Measurements from ENCODE around the gene RAPGEF4. TPM values are rescaled to one million over a fixed set of nuclear protein-coding genes. Genes with fewer than 3 reads are reported as not detected.

Gene RAPGEF4
- total RNA-seq, 1 experiment from 2014 or later, result 2.2 TPM

DNA sequence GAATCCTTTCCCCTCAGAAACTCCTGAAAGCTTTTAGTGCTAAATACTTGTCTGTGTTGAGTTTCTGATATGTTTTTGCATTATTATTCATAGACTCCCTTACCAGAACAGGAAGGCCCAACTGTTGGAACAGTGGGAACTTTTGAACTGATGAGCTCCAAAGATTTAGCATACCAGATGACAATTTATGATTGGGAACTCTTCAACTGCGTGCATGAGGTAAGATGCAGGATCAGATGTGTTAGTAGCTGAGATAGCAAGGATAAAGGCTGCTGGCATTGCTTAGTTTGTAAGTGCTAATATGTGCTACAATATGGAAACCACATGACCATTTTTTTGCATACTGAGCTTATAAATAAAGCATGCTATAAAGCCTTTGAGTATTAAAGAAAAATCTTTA is 290.8 kb downstream of the RAPGEF4 start:
- H3K4me3 Mint-ChIP-seq, result no peak overlapping the region
- H3K27ac Mint-ChIP-seq, result no peak overlapping the region
- no peak for ATAC-seq
- H3K27me3 Mint-ChIP-seq (ENCODE audit: low read depth), result no peaks in the 10 kb centered on the region
- CTCF ChIA-PET, result interaction anchor here (0.9 to 2.2 kb wide), 10 partner anchors 20 to 586 kb away, joined by 3 to 23 read pairs (median 8); no protein-coding TSS in a partner anchor
- DNase-seq (ENCODE audit: low spot score), result no peak
- TF ChIP-seq E2F5 (CRISPR knock-in tag; IDR thresholded peaks at IDR 0.05), result no peak
- no peak for TF ChIP-seq USF1 (CRISPR knock-in tag; IDR thresholded peaks at IDR 0.05)
- TF ChIP-seq, protein P1, sequence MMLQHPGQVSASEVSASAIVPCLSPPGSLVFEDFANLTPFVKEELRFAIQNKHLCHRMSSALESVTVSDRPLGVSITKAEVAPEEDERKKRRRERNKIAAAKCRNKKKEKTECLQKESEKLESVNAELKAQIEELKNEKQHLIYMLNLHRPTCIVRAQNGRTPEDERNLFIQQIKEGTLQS (CRISPR knock-in tag; conservative IDR thresholded peaks at IDR 0.05), result no peak
- TF ChIP-seq, protein P2, sequence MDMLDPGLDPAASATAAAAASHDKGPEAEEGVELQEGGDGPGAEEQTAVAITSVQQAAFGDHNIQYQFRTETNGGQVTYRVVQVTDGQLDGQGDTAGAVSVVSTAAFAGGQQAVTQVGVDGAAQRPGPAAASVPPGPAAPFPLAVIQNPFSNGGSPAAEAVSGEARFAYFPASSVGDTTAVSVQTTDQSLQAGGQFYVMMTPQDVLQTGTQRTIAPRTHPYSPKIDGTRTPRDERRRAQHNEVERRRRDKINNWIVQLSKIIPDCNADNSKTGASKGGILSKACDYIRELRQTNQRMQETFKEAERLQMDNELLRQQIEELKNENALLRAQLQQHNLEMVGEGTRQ (CRISPR knock-in tag; IDR thresholded peaks at IDR 0.05), result no peak
- TF ChIP-seq, protein P3, sequence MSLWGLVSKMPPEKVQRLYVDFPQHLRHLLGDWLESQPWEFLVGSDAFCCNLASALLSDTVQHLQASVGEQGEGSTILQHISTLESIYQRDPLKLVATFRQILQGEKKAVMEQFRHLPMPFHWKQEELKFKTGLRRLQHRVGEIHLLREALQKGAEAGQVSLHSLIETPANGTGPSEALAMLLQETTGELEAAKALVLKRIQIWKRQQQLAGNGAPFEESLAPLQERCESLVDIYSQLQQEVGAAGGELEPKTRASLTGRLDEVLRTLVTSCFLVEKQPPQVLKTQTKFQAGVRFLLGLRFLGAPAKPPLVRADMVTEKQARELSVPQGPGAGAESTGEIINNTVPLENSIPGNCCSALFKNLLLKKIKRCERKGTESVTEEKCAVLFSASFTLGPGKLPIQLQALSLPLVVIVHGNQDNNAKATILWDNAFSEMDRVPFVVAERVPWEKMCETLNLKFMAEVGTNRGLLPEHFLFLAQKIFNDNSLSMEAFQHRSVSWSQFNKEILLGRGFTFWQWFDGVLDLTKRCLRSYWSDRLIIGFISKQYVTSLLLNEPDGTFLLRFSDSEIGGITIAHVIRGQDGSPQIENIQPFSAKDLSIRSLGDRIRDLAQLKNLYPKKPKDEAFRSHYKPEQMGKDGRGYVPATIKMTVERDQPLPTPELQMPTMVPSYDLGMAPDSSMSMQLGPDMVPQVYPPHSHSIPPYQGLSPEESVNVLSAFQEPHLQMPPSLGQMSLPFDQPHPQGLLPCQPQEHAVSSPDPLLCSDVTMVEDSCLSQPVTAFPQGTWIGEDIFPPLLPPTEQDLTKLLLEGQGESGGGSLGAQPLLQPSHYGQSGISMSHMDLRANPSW (CRISPR knock-in tag; conservative IDR thresholded peaks at IDR 0.05; ENCODE audit: low read depth), result no peak
- no peak for TF ChIP-seq E2F4 (CRISPR knock-in tag; IDR thresholded peaks at IDR 0.05; ENCODE audit: borderline replicate concordance, low read depth)
- TF ChIP-seq ELF4 (CRISPR knock-in tag; IDR thresholded peaks at IDR 0.05; ENCODE audit: low read depth), result no peak
- TF ChIP-seq, protein P4, sequence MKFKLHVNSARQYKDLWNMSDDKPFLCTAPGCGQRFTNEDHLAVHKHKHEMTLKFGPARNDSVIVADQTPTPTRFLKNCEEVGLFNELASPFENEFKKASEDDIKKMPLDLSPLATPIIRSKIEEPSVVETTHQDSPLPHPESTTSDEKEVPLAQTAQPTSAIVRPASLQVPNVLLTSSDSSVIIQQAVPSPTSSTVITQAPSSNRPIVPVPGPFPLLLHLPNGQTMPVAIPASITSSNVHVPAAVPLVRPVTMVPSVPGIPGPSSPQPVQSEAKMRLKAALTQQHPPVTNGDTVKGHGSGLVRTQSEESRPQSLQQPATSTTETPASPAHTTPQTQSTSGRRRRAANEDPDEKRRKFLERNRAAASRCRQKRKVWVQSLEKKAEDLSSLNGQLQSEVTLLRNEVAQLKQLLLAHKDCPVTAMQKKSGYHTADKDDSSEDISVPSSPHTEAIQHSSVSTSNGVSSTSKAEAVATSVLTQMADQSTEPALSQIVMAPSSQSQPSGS (CRISPR knock-in tag; IDR thresholded peaks at IDR 0.05; ENCODE audit: borderline replicate concordance, low read depth), result no peak
- TF ChIP-seq KAT7 (CRISPR knock-in tag; IDR thresholded peaks at IDR 0.05; ENCODE audit: borderline replicate concordance), result no peak
- TF ChIP-seq ZNF396 (CRISPR knock-in tag; IDR thresholded peaks at IDR 0.05; ENCODE audit: borderline replicate concordance), result no peak
- TF ChIP-seq, protein P5, sequence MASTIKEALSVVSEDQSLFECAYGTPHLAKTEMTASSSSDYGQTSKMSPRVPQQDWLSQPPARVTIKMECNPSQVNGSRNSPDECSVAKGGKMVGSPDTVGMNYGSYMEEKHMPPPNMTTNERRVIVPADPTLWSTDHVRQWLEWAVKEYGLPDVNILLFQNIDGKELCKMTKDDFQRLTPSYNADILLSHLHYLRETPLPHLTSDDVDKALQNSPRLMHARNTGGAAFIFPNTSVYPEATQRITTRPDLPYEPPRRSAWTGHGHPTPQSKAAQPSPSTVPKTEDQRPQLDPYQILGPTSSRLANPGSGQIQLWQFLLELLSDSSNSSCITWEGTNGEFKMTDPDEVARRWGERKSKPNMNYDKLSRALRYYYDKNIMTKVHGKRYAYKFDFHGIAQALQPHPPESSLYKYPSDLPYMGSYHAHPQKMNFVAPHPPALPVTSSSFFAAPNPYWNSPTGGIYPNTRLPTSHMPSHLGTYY (CRISPR knock-in tag; IDR thresholded peaks at IDR 0.05), result no peak
- no peak for TF ChIP-seq TEAD1 (CRISPR knock-in tag; IDR thresholded peaks at IDR 0.05)
- no peak for TF ChIP-seq NFATC4 (CRISPR knock-in tag; IDR thresholded peaks at IDR 0.05)
- TF ChIP-seq, protein P6, sequence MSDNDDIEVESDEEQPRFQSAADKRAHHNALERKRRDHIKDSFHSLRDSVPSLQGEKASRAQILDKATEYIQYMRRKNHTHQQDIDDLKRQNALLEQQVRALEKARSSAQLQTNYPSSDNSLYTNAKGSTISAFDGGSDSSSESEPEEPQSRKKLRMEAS (CRISPR knock-in tag; IDR thresholded peaks at IDR 0.05), result no peak
- TF ChIP-seq, protein P7, sequence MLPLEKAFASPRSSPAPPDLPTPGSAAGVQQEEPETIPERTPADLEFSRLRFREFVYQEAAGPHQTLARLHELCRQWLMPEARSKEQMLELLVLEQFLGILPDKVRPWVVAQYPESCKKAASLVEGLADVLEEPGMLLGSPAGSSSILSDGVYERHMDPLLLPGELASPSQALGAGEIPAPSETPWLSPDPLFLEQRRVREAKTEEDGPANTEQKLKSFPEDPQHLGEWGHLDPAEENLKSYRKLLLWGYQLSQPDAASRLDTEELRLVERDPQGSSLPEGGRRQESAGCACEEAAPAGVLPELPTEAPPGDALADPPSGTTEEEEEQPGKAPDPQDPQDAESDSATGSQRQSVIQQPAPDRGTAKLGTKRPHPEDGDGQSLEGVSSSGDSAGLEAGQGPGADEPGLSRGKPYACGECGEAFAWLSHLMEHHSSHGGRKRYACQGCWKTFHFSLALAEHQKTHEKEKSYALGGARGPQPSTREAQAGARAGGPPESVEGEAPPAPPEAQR (CRISPR knock-in tag; IDR thresholded peaks at IDR 0.05), result no peak
- no peak for TF ChIP-seq ZNF317 (CRISPR knock-in tag; IDR thresholded peaks at IDR 0.05; ENCODE audit: borderline replicate concordance, low read depth)
- no peaks in the 10 kb centered on the region for H3K9me3 Mint-ChIP-seq
- POLR2A ChIA-PET, result no interaction called here
- no peaks in the 10 kb centered on the region for H3K36me3 Mint-ChIP-seq
- H3K4me1 Mint-ChIP-seq, result peaks cover 11% of the 10 kb centered on the region; the same call in 1 of the 2 replicates
